Skin of body (tissue), 2 donors: ENCODE results near the gene HOXD1. TPM values are rescaled to one million over a fixed set of nuclear protein-coding genes. Genes with fewer than 3 reads are reported as not detected.

ENCODE experiments used
- DNase-seq: peaks from one replicate; lab custom pipeline; 2025; lab: John Stamatoyannopoulos, UW
- total RNA-seq: library from RNA; depleted of rRNA; stranded (reverse); fragments of >200 nt; gene quantifications from one replicate; pipeline ENCODE4 v1.2.3, GENCODE V29; 2014

Gene HOXD1
- 0.30 TPM for total RNA-seq

GRCh38 chr2:176187899-176188773, at the start of gene HOXD1:
Gene HOXD1, plus strand, starts transcription at chr2:176188668. Its CDS starts 134 bp downstream, at chr2:176188802.
- peak; percentile 59 for DNase-seq

- DNase-seq, result peak; percentile 28
Measured at GRCh38 chr2:176138923-176139660, 49.4 kb upstream of the HOXD1 start.

DNA sequence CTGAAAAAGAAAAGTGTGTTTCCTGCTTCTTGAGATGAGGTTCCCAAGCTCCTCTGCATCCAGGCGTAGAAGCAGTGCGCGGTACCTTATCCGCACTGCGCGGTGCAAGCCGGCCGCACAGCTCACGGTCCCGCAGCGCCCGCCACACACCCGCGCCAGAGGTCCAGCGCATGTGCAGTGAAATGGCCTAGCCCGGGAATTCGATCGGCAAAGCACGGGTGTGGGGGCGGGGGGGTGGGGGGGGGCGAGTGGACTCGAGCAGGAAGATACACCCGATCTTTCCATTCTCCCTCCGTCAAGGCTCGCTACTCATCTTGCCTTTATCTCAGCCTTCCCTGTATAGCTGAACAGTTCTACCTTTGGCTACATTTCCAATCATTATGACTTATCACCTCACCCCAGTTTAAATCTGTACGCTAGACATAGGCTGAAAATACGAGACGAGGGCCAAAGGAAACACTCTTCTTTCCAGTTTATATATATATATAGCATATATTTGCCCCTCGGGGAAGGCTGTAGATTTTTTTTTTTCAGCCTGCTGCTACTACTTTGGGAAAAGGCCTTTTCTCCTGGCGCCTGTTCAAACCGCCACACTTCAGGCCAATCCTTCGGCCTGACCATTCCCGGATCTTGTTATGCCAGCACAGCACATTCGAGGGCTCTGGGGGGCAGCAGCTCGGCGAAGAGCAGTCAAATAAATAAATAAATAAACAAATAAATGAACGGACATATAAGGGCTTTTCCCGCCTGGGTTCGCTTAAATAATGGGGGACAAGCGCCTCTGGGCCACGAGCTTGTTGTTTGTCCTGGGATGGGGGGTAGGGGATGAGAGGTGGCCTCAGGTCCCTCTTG, 48.6 kb upstream of the HOXD1 start:
- DNase-seq, result peak; percentile 55

DNA sequence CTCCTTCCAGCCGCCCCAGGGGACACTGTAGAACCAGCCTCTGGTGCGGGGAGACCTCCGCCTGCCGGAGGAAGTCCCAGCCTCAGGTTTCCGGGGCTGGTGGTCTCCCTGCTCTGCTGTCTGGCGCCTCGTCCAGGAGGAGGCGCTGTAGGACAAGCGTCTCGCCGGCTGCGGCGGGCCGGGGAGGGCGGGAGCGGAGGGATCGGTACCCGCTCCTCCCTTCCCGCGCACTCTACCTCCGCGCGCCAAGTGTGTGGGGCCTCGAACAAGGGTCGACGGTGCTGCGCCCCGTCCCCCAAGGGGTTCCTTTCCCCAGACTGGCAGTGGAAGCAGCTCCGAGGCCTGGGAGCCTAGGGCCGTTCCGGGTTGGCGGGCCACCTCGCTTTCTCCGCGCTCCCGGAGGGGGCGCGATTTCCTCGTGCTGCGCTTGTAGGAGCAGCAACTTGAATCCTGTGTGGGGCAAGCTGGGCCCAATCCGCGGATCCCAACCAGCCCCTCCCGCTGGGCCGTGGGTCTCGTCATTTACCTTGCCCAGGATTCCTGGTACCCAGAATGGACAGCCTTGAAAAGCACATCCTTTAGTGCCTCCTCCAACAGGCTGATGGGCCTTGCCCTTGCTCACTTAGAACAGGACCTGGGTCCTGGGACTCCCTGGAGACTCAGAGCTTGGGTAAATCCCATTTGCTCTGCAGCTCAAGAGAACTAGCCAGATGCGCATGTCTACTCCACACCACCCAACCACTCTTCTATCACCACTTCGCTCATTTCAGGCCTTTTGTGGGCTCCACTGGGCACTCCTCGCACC, 47.8 kb upstream of the HOXD1 start:
- DNase-seq, result peak; percentile 84

GRCh38 chr2:176142281-176142680, 46.2 kb upstream of the HOXD1 start:
- DNase-seq, result no peak

DNA sequence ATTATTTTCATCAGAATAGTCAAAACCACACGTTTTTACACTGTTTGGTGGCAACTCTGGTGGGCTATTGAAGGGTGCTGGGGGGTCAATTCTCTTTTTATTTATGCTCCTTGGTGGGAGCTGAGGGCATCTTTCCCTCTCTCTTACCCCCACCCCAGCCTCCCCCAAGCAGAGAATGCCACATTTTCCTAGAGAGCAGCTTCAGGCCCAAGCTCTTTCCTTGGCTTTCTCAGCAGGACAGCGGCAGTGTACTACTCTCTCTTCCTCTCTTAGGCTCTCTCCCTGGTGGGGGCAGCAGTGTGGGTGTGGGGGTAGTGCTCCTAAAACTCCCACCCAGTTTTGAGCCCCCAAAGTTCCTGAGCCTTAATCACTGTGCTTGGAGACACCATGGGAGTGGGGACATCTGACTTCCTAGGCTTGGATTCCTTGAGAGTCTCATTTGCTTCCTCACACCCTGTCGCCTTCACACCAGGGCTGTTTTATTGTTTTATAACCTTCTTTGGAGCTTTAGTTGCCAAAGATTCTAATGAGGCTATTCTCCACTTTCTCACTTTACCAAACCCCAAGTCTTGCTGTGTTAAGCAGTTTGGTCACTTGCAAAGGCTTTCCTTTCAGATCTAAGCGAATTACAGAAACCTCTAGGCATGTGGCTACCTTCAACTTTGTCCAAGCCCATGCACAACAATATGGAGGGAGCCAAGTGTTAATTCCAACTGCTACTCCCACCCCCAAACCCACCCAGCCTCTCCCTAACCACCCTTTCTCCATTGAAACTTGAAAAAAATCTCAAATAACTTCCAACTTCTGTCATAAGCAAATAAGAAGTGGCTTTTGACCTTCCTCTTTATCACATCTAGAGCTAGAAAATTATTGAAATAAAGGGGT, 43.1 kb upstream of the HOXD1 start:
- DNase-seq, result no peak

- DNase-seq, result peak; percentile 15
Measured at GRCh38 chr2:176146101-176146500, 42.4 kb upstream of the HOXD1 start.

- DNase-seq, result no peak
Measured at GRCh38 chr2:176146645-176147044, 41.8 kb upstream of the HOXD1 start.

- no peak for DNase-seq
Measured at GRCh38 chr2:176147210-176147799, 41.2 kb upstream of the HOXD1 start.

DNA sequence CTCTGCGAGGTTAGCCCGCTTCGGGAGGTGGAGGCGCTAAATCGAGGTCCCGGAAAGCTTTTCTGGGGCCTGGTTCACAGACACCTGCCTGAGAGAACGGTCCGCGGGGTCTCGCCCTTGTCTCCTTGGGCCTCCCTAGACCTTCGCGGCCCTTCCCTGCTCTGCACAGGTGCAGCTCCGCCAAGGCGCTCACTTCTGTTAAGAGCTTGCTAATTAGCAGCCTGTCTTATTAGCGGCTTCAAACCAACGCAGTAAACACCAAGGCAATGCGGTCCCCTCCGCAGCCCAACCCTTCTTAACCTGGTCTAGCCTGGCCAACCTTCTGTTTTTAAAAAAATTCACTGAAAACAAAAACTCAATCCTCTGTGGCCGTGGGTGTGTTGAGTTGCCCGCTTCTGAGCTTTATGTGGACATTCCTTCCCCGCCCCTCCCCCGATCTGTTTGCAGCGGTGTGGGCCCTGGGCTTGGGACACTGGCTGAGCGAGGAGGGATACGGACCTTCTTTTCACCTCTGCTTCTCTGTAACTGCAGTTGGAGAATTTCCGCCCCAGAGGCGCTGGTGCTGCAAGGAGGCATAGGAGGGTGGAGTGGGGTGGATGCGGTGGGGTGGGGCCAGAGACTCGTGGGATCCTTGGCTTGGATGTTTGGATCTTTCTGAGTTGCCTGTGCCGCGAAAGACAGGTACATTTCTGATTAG, 40.5 kb upstream of the HOXD1 start:
- DNase-seq, result no peak

DNA sequence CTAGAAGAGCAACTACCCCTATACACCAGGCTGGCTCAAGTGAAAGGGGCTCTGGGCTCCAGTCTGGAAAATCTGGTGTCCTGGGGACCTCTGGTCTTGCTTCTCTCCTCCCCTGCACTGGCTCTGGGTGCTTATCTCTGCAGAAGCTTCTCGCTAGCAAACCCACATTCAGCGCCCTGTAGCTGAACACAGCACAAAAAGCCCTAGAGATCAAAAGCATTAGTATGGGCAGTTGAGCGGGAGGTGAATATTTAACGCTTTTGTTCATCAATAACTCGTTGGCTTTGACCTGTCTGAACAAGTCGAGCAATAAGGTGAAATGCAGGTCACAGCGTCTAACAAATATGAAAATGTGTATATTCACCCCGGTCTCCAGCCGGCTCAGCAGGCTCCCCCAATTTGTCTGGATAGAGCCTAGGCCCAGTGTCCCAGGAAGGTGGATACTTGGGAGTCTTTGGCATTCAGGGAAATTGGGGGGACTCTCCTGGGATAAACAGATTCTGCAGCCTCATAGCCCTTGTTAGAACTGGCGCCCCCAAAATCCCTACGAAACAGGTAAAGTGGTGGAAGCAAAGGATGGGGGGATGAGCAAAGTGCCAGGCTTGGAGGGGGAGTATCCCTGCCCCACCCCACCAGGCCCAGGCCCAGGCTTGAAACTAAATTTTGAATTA, 39.6 kb upstream of the HOXD1 start:
- no peak for DNase-seq

DNA sequence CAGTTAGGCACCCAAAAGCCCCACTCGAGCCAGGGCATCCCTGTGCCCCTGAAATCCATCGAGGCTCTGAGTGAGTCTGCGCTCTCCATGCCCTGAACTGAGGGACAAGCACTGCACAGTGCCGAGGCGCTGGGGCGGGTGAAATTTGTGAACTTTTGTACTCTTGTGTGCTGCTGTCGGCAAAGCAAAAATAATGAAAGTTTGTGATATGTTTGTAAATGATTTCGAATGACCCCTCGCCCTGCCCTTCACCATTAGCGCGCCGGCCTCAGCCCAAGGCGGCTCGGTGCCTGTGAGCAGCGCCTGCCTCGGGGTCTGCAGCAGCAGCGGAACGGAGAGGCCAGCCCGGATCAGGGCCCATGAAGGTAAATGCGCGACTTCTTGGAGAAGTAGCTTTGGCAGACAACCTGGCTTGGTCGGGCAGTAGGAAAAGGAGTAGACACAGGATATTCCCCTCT, 39.0 kb upstream of the HOXD1 start:
- no peak for DNase-seq

- DNase-seq, result no peak
Measured at GRCh38 chr2:176149939-176150583, 38.4 kb upstream of the HOXD1 start.

DNA sequence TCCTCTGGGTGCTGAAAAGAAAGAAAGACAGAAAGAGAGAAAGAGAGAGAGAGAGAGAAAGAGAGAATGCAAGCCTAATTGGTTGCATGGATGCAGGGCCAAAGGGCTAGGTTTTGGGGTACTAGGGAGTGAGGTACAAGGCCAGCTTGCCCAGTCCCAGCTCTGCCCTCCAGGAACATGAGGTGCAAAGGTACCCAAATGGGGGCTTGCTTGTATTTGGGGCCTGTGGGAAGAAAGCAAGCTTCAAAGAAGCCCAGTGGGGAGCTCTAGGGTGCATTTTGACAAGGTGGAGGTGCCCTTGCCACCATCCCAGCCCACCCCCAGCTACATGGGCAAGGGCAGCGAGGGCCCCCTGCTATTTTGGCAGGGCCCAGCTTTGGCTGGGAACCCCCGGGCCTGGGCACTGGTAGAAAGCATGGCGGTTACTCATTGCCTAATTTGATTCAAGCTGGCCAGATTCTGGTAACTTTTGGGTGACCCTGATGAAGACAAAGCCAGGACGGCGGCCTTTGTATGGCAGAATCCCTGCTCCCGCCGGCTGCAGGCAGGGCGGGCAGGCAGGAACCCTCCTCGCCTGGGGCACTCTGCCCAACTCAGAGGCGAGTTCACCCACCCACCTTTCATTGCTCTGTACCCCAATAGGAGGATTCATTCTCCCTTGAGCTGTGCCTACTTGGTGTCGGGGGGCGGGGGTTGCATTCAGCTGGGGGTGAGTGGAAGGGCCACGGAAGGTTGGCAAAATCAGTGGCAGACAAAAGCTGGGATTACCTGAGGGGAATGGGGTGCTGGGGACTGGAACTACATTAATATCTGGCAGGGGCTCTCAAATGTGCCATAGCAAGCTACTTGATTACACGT, 37.7 kb upstream of the HOXD1 start:
- no peak for DNase-seq

DNA sequence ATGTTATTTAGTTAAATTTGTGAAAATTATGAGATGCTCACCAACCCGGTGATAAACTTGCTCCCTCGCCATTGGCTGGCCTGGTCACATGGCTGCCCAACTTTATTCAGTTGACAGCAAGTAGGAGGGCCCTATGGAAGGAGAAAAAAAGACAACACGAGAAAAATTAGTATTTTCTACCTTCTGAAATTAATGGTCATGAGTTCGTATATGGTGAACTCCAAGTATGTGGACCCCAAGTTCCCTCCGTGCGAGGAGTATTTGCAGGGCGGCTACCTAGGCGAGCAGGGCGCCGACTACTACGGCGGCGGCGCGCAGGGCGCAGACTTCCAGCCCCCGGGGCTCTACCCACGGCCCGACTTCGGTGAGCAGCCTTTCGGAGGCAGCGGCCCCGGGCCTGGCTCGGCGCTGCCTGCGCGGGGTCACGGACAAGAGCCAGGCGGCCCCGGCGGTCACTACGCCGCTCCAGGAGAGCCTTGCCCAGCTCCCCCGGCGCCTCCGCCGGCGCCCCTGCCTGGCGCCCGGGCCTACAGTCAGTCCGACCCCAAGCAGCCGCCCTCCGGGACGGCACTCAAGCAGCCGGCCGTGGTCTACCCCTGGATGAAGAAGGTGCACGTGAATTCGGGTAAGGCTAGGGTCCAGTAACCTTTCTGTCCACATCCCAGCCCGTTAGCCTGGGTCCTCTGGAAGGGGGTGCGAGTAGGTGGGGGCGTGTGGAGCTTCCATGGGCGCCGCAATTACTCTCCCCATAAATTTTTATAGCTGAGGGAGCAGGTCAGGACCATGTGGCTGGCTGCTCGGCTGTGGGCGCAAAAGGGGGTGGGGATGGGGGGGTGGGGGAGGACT, 36.8 kb upstream of the HOXD1 start, which contains the start of gene HOXD4:
Gene HOXD4 (plus strand): TSS at position 109 of the 846 bp plus-strand sequence. CDS start 84 bp downstream, at position 193.
- DNase-seq, result no peak
